HG03280 (cell line): Measurements from ENCODE around the gene SOX8.
"Not testable (repeated sequence)": the region's sequence is repeated elsewhere in the genome, so short reads cannot be mapped to it uniquely, and the experiment has no call there.

Experiments
- ATAC-seq: cut with Tn5 transposase; IDR thresholded peaks from one replicate; pipeline ENCODE4 v1.9.1; 2021; ENCODE audit warnings: mild to moderate bottlenecking, moderate library complexity; ENCODE audit not compliant: unreplicated experiment

The SOX8 gene

GRCh38 chr16:981695-982144 is at the start of gene SOX8:
Gene SOX8, plus strand, starts transcription at chr16:981770. Its CDS starts 153 bp downstream, at chr16:981923.
- no peak for ATAC-seq

GRCh38 chr16:932831-933330 is 48.7 kb upstream of the SOX8 start:
- ATAC-seq, result no peak

GRCh38 chr16:933581-933980 is 48.0 kb upstream of the SOX8 start:
- no peak for ATAC-seq

DNA sequence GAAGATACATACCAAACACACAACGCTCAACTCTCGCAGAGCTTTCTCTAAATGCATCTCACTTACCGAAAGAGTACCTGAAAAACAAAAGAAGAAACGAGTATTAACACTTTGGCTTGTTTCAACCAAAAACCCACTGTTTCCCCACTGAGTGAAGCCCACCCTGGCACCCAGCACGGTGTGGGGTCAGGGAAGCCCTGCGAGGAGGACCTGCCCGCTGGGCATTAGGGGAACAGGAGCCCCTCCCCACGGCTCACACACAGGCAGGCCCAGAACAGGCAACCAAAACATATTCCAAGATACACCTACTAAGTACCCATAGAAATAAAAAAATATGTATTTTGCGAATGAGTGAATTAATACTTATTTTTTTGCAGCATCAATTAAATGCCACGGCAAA is 47.4 kb upstream of the SOX8 start:
- no peak for ATAC-seq

- no peak for ATAC-seq
These were observed 45.9 kb upstream of the SOX8 start for GRCh38 chr16:935684-936083.

DNA sequence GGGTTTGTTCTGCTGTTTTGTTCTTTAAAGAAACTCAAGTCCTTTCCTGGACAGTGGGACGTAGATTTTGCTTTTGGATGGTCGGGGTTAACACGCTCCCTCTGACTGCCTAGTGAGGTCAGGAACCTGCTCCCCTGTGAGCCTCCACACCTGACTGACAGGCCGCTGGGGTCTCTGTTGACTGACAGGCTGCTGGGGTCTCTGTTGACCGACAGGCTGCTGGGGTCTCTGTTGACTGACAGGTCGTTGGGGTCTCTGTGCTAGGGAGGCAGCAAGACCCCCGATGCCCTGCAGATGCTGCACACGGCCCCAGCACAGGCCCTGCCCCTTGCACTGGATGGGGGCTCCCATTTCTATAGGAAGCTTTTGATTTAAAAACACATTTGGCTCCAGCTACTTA is 44.3 kb upstream of the SOX8 start:
- ATAC-seq, result no peak

GRCh38 chr16:937723-938122 is 43.8 kb upstream of the SOX8 start:
- no peak for ATAC-seq

DNA sequence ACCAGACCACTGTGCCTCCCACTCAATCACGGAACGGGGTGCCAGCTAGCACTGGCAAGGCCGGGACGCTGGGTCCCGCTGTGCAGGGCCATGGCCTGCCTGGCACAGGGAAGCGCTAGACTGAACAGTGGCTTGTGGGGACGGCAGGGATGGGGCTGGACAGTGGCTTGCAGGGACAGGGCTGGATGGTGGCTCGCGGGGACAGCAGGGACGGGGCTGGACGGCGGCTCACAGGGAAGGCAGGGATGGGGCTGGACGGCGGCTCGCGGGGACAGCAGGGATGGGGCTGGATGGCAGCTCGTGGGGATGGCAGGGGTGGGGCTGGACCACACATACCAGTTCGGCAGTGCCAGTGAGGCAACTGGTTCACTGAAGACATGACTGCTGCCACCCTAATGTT is 43.4 kb upstream of the SOX8 start:
- ATAC-seq, result no peak

- ATAC-seq, result no peak
These were observed 42.8 kb upstream of the SOX8 start for GRCh38 chr16:938752-939151.

GRCh38 chr16:939311-939710 is 42.3 kb upstream of the SOX8 start:
- no peak for ATAC-seq

GRCh38 chr16:939941-940340 is 41.6 kb upstream of the SOX8 start:
- no peak for ATAC-seq

DNA sequence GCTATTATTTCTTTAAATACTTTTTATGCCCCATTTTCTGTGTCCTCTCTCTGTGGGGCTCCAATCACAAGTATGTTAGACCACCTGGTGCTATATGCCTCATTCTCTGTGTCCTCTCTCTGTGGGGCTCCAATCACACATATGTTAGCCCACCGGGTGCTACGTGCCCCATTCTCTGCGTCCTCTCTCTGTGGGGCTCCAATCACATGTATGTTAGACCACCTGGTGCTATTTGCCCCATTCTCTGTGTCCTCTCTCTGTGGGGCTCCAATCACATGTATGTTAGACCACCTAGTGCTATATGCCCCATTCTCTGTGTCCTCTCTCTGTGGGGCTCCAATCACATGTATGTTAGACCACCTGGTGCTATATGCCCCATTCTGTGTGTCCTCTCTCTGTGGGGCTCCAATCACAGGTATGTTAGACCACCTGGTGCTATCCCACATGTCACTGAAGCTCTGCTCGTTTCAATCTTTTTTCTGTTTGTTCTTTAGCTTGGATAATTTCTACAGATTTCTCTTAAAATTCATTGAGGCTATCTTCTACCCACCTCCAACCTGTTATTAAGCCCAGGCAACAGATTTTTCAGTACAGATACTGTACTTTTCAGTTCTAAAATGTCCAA is 39.0 kb upstream of the SOX8 start:
- ATAC-seq, result no peak

- ATAC-seq, result no peak
These were observed 37.6 kb upstream of the SOX8 start for GRCh38 chr16:943971-944370.

DNA sequence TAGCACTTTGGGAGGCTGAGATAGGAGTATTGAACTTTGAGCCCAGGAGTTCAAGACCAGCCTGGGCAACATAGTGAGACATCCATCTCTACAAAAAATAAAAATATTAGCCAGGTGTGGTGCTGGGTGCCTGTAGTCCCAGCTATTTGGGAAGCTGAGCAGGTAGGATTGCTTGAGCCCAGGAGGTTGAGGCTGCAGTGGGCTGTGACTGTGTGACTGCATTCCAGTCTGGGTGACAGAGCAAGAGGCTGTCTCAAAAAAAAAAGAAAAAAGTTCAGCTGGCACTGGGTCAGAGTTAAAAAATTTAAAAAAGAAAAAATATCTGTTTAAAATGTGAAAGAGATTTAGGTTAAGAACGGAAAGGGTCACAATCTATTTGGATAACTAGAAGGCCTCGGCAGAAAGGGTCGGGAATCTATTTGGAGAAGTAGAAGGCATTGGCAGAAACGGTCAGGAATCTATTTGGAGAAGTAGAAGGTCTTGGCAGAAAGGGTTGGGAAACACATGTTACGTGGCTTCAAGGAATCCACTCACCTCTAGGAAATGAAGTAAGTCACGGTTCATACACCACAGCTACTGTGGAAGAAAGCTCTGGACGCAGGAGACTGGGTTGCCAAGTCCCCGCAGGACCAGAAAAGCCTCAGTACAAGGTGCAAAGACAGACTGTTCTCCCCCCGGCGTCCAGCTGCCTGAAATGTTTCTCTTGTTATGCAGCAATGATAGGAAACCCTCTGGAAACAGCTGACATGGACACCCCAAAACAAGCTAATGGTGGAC is 36.1 kb upstream of the SOX8 start:
- no peak for ATAC-seq

- ATAC-seq, result no peak
These were observed 35.5 kb upstream of the SOX8 start for GRCh38 chr16:946048-946395.

DNA sequence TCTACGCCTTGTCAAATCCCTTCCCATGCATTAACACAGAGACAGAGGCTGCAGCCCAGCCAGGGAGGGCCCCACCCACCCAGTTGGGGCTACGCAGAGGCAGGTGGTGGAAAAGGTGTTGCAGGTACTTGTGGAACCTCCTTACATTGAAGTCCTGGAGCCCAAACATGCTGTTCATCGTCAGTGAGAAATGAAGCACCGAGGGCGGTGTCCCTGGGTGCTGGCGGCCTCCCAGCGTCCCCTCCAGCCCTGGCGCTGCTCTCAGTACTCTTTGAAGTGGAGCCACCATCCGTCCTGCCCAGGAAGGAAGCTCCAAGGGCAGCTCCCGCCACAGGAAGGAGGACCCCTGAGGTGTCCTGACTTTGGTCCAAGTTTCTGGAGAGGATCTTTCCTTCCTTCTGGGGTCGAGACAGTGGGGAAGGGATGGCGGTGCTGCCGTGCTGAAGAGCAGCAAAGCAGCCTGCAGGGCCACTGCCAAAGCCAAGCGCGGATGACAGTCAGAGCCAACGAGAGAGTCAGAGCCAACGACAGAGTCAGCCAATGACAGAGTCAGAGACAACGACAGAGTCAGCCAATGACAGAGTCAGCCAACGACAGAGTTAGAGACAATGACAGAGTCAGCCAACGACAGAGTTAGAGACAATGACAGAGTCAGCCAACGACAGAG is 34.2 kb upstream of the SOX8 start:
- no peak for ATAC-seq

GRCh38 chr16:947922-948303 is 33.7 kb upstream of the SOX8 start:
- not testable (repeated sequence) for ATAC-seq

DNA sequence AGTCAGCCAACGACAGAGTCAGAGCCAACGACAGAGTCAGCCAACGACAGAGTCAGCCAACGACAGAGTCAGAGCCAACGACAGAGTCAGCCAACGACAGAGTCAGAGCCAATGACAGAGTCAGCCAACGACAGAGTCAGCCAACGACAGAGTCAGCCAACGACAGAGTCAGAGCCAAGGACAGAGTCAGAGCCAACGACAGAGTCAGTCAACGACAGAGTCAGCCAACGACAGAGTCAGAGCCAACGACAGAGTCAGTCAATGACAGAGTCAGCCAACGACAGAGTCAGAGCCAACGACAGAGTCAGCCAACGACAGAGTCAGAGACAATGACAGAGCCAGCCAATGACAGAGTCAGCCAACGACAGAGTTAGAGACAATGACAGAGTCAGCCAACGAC is 32.8 kb upstream of the SOX8 start:
- ATAC-seq, result not testable (repeated sequence)

DNA sequence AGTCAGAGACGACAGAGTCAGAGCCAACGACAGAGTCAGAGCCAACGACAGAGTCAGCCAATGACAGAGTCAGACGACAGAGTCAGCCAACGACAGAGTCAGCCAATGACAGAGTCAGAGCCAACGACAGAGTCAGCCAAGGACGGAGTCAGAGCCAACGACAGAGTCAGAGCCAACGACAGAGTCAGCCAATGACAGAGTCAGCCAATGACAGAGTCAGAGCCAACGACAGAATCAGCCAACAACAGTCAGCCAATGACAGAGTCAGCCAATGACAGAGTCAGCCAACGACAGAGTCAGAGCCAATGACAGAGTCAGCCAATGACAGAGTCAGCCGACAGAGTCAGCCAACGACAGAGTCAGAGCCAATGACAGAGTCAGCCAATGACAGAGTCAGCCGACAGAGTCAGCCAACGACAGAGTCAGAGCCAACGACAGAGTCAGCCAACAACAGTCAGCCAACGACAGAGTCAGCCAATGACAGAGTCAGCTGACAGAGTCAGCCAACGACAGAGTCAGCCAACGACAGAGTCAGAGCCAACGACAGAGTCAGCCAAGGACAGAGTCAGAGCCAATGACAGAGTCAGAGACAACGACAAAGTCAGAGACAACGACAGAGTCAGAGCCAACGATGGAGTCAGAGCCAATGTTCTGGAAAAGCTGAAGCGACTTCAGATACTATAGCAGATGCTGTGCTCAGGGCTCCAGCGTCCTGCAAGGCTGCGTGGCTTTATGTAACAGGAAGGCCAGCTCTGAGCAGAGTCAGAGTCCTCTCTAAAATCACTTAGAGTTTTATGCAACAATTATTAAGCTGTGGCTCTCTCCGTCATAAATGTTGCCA is 30.6 kb upstream of the SOX8 start:
- not testable (repeated sequence) for ATAC-seq

DNA sequence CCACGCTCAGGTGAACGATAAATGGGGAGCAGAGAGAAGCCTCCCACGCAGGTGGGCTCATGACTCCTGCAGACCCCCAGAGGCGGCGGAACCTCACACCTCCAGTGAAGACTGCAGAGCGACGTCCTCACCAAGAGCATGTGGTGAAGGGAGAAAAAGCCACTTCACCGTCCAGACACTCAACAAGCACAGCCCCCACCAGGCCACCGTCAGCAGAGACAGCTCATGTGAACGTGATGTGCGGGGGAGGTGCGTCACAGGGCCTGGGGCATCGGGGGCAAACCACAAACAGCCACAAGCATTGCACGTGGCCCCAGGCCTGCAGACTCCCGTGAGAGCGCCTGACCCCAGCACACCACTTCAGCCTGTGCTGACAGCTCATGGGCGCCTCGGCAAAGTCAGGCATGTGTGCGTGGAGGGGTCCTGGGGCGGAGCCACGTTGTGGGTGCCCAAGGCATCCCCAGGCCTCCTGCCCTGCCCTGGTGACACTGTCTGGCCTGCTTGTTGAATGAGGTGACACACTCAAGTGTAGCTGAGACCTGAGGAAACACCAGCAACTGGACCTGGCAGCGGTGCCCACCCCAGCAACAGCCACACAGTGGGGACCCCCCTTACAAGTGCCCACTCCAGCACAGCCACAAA is 29.8 kb upstream of the SOX8 start:
- ATAC-seq, result no peak

- no peak for ATAC-seq
These were observed 29.2 kb upstream of the SOX8 start for GRCh38 chr16:952321-952720.
